ENCODE data around the gene DPEP3.
"Not testable (repeated sequence)": the region's sequence is repeated elsewhere in the genome, so short reads cannot be mapped to it uniquely, and the experiment has no call there.

Gene DPEP3, protein sequence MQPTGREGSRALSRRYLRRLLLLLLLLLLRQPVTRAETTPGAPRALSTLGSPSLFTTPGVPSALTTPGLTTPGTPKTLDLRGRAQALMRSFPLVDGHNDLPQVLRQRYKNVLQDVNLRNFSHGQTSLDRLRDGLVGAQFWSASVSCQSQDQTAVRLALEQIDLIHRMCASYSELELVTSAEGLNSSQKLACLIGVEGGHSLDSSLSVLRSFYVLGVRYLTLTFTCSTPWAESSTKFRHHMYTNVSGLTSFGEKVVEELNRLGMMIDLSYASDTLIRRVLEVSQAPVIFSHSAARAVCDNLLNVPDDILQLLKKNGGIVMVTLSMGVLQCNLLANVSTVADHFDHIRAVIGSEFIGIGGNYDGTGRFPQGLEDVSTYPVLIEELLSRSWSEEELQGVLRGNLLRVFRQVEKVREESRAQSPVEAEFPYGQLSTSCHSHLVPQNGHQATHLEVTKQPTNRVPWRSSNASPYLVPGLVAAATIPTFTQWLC

DNA sequence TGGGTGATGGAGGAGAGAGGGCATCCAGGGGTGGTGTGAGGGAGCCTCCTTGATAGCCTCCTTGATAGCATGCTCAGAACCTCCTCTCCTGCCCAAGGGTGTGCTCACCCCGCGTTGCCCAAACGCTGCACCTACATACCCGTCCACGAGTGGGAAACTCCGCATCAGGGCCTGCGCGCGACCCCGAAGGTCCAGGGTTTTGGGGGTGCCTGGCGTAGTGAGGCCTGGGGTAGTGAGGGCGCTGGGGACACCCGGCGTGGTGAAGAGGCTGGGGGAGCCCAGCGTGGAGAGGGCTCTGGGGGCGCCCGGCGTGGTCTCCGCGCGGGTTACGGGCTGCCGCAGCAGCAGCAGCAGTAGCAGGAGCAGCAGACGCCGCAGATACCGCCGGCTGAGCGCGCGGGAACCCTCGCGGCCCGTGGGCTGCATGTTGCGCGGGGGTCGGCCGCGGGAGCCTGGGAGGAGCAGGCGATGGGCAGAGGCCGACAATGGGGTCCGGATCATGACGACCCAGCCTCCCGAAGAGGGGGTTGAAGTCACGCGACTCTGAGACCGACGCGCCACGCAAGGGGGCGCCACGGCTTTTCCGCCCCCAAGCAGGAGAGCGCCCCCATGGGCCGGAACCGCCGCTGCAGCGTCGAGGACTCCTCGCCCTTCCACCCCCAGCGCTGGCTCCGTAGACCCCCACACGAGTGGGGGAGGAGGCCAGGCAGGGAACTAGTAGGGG lies at the start of gene DPEP3:
TSS of gene DPEP3 (minus strand) at position 545 of the 724 bp plus-strand sequence. CDS start at position 426, 119 bp downstream.
- DNase-seq, result no peak
- intact Hi-C loops (cut with DNase I), result no loop called here

DNA sequence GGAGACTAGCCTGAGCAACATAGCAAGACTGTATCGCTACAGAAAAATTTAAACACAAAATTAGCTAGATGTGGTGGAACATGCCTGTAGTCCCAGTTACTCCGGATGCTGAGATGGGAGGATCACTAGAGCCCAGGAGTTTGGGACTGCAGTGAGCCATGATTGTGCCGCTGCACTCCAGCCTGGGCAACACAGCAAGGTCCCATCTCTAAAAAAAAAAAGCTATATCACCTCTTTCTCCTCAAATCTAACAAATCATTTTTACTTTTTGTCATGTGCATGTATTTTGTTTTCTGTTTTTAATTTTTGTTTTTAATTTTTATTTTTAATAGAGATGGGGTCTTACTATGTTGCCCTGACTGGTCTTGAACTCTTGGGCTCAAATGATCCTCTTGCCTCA lies 48.7 kb upstream of the DPEP3 start:
- no peak for DNase-seq
- intact Hi-C loops (cut with DNase I), result loop anchor here (10.0 kb wide), 1 partner anchor 94 kb away; the partner anchor contains the start of genes CTRL and PSMB10

DNA sequence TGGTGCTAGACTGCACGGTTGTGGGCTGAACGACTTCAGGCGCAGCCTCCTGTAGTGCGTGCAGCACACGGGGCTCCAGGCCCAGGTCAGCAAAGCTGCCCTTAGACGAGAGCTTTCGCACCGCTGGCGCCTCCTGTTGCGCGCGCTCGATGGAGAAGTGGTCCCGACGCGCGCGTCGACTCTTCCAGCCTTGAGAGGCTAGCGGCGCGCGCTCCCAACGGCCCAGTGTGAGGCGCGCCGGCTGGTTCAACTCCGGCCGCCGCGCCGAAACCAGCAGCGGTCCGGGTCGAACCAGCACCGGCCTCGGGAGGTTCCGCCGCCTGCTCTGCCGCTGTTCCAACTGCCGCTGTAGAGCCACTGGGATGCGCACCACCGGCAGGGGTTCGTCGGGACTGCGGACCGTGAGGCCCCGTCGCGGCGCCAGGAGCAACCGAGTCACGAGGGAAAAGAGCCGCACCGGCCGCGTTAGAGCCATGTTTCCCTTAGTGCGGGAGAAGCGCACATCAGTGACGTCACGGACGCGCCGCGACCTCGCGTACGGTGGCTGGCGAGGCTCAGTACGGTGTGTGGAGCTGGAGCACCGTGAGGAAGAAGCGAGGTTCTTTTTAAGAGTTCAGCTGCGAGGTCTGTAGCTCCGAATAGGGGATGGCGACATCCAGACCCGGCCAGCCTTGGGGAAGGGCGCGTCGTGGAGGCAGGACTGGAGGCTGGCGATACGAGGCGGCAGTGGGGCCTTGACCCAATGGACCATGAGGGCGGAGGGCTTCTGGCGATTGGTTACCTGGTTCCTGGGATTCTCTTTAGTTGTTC lies 42.6 kb upstream of the DPEP3 start, which contains the start of the genes DDX28 and DUS2:
TSS of gene DDX28 (minus strand) at position 505 of the 810 bp plus-strand sequence. CDS start at position 475, 30 bp downstream.
TSS of gene DUS2 (plus strand) at position 557 of the 810 bp plus-strand sequence. CDS start 14,740 bp downstream, outside the sequence.
- intact Hi-C loops (cut with DNase I), result loop anchor here (10.0 kb wide), 1 partner anchor 88 kb away; the partner anchor contains the start of genes CTRL and PSMB10
- DNase-seq, result peak; percentile 84 to 98 (median 94)

DNA sequence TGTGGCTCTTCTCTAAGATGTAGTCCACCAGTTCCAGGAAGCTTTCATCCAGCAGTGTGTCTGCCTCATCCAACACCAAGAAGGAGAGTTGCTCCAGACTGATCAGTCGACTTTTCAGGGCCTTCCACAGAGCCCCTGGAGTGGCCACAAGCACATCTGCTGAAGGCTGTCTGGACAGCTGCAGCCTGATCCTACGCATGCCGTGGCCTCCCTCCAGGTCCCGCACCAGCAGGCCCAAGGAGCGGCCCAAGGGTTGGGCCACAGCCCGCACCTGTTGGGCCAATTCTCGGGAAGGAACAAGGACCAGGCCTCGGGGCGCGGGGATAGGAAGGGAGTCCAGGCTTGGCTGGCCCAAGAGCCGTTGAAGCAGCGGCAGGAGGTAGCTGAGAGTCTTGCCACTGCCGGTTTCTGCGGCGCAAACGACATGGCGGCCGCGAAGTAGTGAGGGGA lies 42.0 kb upstream of the DPEP3 start:
- intact Hi-C loops (cut with DNase I), result loop anchor here (10.0 kb wide), 1 partner anchor 88 kb away; the partner anchor contains the start of genes CTRL and PSMB10

DNA sequence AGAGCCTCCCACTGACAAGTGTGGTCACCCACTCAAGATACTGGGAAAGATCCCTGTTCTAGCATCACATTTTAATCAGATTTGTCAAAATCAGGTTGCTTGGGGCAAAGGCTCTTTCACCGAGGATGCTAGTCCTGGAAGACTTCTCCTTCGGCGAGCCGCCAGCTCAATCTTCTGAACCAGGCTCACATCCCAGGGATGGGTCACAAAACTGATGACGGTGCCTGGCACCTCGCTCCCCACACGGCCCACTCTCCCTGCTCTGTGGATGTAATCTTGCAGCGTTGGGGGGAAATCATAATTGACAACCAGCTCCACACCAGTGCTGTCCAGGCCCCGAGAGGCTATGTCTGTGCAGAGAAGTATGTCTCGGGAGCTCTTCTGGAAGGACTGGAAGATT lies 41.2 kb upstream of the DPEP3 start:
- intact Hi-C loops (cut with DNase I), result loop anchor here (10.0 kb wide), 1 partner anchor 87 kb away; the partner anchor contains the start of genes CTRL and PSMB10
- no peak for DNase-seq

More for the DNA sequence above, 42.0 kb upstream of the DPEP3 start:
- DNase-seq, result peak in 2 of 10 donors; percentile 13 to 83

DNA sequence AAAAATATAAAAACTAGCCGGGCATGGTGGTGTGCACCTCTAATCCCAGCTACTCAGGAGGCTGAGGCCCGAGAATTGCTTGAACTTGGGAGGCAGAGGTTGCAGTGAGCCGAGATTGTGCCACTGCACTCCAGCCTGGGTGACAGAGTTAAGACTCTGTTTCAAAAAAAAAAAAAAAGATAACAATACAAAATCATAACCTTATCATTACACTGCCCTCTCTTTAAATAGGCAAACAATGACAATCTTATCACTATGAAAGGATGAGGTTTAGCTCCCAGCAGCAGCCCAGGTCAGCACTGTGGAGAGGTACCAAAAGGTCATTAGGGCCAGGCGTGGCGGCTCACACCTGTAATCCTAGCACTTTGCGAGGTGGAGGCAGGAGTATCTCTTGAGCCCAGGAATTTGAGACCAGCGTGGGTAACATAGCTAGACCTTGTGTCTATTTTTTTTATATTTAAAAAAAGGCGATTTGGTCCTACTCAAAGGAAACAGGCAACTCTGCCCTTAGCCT lies 38.9 kb upstream of the DPEP3 start:
- intact Hi-C loops (cut with DNase I), result no loop called here
- DNase-seq, result no peak

DNA sequence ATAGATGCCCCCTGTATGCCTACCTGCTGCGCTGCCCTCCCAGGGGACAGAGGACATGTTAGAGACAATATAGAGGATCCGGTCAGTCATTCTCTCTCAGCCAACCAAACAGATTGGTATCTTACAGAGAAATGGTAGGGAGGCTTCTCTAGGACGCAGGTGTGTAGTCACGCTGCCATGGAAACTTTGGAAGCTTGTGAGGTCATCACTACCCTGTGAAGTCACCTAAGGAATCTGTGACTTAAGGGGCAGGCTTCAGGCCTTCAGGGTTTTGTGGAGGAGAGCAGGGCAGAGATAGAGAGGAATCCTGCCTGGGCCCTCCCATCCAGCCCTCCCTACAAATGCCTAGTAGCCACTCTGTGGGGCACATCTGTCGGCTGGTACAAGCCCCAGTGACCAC lies 35.4 kb upstream of the DPEP3 start, which contains the start of gene DPEP2NB:
TSS of gene DPEP2NB (minus strand) at position 231 of the 400 bp plus-strand sequence. CDS start at position 90, 141 bp downstream.
- no peak for DNase-seq
- intact Hi-C loops (cut with DNase I), result no loop called here

DNA sequence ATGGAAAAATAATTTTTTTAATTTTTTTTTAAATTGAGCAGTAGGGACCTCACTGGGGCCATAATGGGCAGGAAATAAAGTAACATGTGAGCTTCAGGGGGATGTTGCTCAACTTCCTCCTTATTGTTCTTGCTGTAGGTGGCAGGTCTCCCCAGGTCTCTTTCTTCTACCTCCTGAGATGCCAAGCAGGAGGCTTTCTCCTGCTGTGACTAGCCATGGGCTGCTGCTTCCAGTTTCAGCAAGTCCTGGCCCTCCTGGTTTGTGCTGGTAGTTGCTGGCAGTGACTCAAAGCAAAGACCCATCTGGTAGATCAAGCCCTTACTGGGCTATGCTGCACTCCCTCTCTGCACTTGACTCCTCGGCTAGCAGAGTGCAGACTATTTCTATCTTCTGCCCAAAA lies 33.1 kb upstream of the DPEP3 start:
- DNase-seq, result no peak
- intact Hi-C loops (cut with DNase I), result no loop called here

DNA sequence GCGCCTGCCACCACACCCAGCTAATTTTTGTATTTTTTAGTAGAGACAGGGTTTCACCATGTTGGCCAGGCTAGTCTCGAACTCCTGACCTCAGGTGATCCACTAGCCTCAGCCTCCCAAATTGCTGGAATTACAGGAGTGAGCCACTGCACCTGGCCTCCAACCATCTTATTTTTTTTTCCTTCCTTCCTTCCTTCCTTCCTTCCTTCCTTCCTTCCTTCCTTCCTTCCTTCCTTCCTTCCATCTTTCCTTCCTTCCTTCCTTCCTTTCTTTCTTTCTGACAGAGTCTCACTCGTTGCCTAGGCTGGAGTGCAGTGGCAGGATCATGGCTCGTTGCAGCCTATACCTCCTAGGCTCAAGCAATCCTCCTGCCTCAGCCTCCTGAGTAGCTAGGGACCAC lies 29.6 kb upstream of the DPEP3 start:
- not testable (repeated sequence) for DNase-seq

DNA sequence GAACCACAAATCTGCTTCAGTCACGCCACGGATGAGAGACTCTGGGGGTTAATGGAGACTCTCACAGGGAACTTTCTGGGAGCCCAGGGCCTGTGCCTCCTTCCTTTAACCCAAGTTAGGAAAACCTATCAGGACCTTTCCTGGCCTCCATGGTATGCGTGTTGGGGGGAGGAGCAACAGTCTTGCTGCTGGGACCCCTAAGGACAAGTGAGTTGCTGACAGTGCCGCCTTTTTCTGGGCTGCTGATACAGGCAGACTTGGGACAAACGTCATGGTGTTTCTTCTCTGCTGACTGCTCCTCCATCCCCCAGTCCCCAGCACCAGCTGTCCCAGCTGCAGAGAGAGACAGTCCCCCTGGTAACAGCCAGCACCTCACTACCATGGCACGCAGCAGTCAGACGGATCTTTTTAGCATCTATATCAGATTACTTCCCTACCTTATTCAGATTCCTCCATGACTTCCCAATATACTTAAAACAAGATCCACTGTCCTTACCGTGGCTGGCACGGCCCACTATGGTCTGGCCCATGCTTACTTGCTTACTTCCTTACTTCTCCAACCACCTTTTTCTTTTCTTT lies 28.9 kb upstream of the DPEP3 start:
- DNase-seq, result no peak
- intact Hi-C loops (cut with DNase I), result no loop called here

More for the DNA sequence above, 29.6 kb upstream of the DPEP3 start:
- intact Hi-C loops (cut with DNase I), result not testable (repeated sequence)

DNA sequence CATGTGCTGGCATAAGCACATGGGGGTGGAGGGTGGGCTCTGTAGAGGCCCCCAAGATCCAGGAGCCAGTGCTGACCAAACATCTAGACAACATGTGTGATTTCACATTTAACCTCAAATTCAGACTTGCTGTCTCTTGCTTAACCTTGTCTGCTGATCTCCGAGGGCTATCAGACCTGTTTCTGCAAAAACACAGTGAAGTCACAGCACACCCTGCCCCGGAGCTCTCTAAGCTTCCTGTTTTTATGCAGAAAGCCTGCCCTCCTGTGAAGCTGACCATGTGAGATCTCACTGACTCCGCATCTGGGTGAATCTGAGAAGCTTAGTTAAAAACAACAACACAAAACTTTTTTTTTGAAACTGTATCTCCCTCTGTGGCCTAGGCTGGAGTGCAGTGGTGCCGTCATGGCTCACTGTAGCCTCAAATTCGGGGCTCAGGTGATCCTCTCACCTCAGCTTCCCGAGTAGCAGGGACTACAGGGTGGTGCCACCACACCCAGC lies 25.5 kb upstream of the DPEP3 start:
- intact Hi-C loops (cut with DNase I), result no loop called here
- DNase-seq, result no peak

DNA sequence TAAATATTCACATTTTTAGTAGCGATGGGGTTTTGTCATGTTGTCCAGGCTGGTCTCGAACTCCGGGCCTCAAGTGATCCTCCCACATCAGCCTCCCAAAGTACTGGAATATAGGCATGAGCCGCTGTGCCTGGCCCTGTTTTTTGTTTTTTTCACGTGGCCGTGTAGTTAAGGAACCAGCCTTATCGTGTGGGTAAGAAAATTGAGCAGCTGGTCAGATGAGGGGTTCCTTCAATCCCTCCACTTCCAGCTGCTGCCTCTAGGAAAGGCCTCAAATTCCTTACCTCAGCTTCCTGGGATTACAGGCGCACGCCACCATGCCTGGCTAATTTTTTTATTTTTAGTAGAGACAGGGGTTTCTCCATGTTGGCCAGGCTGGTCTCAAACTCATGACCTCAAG lies 24.9 kb upstream of the DPEP3 start:
- intact Hi-C loops (cut with DNase I), result no loop called here
- DNase-seq, result no peak

DNA sequence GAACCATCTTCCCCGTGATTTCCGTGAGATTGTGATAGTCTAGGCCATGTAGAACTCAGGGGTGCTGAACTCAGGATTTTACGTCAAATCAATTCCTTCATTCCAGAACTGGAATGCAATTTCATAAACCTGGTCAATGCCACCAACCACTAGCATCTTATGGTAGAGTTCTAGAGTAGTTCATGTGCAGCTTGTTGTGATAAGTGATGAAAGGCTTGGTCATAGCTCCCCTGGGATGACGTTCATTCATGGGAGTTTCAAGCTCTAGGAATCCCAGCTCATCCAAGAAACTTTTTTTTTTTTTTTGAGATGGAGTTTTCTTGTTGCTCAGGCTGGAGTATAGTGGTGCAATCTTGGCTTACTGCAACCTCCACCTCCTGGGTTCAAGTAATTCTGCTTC lies 22.7 kb upstream of the DPEP3 start:
- DNase-seq, result no peak
- intact Hi-C loops (cut with DNase I), result no loop called here

DNA sequence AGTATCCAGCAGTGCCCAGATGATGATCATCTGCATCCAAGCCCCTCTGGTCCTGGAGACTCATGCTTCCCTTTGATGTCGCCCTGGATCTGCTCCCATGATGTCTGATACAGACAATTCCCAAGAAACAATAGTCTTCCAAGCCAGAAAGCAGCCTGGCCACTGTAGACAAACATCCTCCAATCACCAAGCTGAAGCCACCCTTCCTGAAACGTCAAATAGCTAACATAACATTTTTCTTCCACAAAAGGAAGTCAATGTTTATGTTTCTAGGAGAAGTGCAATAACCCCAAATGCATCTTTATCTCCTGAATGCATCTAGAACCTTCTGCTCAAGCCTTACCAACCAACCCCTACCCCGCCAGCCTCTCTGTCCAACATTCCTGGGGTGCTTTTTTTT lies 20.2 kb upstream of the DPEP3 start:
- no peak for DNase-seq
- intact Hi-C loops (cut with DNase I), result no loop called here

DNA sequence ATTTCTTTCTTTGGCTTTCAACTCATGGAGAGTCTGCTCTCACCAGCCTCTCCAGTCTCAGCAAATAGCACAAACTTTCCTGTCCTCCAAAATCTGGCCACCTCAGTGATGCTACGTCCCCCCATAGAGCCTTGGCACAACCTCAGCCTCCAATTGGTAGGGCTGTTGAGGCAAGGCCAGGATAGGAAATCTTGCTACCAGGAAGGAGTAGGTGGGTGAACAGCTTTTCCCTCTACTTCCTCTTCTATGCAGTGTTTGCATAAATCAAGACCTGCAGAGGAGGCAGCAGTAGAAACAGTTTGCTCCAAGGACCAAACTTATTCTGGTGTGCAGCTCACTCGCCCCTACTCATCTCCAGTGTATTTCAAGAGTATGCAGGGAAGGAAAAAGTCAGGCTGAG lies 19.7 kb upstream of the DPEP3 start:
- intact Hi-C loops (cut with DNase I), result loop anchor here (10.0 kb wide), 1 partner anchor 225 kb away; no protein-coding TSS in a partner anchor
- DNase-seq, result no peak

DNA sequence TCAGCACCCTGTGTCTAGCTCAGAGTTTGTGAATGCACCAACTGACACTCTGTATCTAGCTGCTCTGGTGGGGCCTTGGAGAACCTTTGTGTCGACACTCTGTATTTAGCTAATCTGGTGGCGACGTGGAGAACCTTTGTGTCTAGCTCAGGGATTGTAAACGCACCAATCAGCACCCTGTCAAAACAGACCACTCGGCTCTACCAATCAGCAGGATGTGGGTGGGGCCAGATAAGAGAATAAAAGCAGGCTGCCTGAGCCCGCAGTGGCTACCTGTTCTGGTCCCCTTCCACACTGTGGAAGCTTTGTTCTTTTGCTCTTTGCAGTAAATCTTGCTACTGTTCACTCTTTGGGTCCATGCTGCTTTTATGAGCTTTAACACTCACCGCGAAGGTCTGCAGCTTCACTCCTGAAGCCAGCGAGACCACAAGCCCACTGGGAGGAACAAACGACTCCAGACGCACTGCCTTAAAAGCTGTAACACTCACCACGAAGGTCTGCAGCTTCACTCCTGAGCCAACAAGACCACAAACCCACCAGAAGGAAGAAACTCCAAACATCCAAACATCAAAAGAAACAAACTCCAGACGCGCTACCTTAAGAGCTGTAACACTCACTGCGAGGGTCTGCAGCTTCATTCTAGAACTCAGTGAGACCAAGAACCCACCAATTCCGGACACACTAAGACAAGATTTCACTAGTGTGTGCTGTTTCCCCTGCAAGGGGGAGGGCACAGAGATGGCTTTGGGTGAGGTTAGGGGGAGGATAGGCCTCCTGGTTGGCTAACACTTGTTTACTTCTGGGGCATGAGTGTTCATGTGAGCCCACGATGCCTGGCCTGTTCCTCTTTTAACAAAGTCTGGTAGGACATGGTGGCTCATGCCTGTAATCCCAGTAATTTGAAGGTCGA lies 18.7 kb upstream of the DPEP3 start, which contains the start of gene DPEP2:
TSS of gene DPEP2 (minus strand) at position 706 of the 910 bp plus-strand sequence. CDS start 6,272 bp downstream, outside the sequence.
- DNase-seq, result not testable (repeated sequence)
- intact Hi-C loops (cut with DNase I), result loop anchor here (10.0 kb wide), 1 partner anchor 226 kb away; no protein-coding TSS in a partner anchor

DNA sequence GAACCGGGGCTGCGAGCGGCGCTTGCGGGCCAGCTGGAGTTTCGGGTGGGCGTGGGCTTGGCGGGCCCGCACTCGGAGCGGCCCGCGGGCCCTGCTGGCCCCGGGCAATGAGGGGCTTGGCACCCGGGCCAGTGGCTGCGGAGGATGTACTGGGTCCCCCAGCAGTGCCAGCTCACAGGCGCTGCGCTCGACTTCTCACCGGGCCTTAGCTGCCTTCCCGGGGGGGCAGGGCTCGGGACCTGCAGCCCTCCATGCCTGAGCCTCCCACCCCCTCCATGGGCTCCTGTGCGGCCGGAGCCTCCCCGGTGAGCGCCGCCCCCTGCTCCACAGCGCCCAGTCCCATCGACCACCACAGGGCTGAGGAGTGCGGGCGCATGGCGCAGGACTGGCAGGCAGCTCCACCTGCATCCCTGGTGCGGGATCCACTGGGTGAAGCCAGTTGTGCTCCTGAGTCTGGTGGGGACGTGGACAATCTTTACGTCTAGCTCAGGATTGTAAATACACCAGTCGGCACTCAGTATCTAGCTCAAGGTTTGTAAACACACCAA lies 18.0 kb upstream of the DPEP3 start:
- intact Hi-C loops (cut with DNase I), result loop anchor here (10.0 kb wide), 1 partner anchor 226 kb away; no protein-coding TSS in a partner anchor
- DNase-seq, result not testable (repeated sequence)
